RWPE1 (cell line): ENCODE data around the gene CEND1.
A peak's percentile ranks its signal among the peaks of the same experiment; 100 is the strongest.

Source experiments
- CTCF ChIA-PET: fragments of 350-600 bp; sonication (Branson Sonifier 250); formaldehyde crosslinking; extraction: SDS; loops from one replicate; lab custom pipeline; 2021; lab: Yijun Ruan, JAX
- POLR2A ChIA-PET: fragments of 400-600 bp; formaldehyde crosslinking; extraction: SDS; loops from one replicate; lab custom pipeline; 2020; ENCODE audit warnings: antibody characterized with exemption; ENCODE audit not compliant: low non-redundant PET; lab: Yijun Ruan, JAX
- DNase-seq: peaks from one replicate; pipeline ENCODE4 v3.0.0; 2012; ENCODE audit warnings: low spot score
- H3K27ac ChIP-seq: fragments of 450-650 bp; 2 replicates; pipeline ENCODE4 v1.5.1; 2017
- TF ChIP-seq, protein P1 (sequence below): fragments of 450-650 bp; conservative IDR thresholded peaks from 2 replicates; pipeline ENCODE4 v1.5.1; 2017; ENCODE audit warnings: low read depth, mild to moderate bottlenecking

CEND1 gene

DNA sequence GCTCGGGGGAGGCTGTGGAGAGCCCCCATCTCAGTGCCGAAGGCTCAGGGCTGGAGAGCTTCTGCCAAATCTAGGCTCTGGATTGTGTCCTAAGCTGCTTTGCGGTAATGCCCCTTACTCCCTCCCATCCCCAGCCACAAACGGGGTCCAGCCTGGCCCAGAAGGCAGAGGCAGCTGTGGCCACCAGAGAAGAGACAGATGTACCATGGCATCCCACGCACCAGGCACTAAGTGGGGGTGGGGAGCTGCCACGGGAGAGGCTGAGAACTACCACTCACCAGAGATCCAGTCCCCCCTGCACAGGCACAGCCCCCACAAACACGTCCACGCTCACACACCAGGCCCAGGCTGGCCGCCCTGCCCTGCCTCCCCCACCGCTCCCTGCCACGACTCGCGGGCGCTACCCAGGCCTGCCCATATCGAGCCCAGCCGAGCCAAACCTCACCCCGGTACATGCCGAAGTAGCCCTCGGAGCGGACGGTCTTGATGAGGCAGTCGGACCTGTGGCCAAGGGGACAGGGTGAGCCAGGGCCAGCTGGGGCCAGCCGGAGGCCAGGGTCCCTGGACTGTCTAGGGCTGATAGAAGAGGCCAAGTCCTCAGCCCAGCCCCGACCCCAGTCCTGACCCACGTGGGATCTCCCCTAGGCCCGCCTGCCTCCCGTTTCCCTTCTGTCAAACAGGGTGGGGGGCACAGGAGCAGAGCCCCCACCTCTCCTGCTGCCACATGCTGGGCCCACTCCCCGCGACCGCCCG lies 4.3 kb upstream of the CEND1 start:
- POLR2A ChIA-PET = no interaction called here
- CTCF ChIA-PET = no interaction called here
- TF ChIP-seq, protein P1, sequence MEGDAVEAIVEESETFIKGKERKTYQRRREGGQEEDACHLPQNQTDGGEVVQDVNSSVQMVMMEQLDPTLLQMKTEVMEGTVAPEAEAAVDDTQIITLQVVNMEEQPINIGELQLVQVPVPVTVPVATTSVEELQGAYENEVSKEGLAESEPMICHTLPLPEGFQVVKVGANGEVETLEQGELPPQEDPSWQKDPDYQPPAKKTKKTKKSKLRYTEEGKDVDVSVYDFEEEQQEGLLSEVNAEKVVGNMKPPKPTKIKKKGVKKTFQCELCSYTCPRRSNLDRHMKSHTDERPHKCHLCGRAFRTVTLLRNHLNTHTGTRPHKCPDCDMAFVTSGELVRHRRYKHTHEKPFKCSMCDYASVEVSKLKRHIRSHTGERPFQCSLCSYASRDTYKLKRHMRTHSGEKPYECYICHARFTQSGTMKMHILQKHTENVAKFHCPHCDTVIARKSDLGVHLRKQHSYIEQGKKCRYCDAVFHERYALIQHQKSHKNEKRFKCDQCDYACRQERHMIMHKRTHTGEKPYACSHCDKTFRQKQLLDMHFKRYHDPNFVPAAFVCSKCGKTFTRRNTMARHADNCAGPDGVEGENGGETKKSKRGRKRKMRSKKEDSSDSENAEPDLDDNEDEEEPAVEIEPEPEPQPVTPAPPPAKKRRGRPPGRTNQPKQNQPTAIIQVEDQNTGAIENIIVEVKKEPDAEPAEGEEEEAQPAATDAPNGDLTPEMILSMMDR = no peak
- no peak for DNase-seq
- H3K27ac ChIP-seq = peak overlapping the region; percentile 96

DNA sequence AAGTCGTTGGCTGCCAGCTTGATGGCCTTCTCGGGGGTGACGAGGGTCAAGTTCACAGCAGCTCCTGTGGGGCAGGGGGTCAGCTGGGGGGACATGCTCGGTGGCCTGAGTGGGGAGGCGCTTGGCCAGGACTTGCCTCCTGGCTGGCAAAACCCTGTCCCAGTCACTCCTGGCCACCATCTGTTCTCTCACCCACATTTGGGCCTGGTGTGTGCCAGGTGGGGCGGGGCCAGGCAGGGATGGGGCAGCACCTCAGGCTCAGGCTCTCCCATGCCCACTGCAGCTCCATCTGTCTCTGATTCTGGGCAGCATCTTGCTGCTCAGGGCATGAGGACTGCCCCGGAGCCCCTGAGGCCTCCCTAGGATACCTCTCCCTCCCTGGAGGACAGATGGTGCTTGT lies 3.7 kb upstream of the CEND1 start:
- ChIA-PET POLR2A (no interaction called here), CTCF (interaction anchor here (0.6 kb wide), 1 partner anchor 43 kb away, joined by 3 read pairs; no protein-coding TSS in a partner anchor)
- DNase-seq = no peak
- peak overlapping the region; percentile 96 for H3K27ac ChIP-seq
- TF ChIP-seq, protein P1 = no peak

DNA sequence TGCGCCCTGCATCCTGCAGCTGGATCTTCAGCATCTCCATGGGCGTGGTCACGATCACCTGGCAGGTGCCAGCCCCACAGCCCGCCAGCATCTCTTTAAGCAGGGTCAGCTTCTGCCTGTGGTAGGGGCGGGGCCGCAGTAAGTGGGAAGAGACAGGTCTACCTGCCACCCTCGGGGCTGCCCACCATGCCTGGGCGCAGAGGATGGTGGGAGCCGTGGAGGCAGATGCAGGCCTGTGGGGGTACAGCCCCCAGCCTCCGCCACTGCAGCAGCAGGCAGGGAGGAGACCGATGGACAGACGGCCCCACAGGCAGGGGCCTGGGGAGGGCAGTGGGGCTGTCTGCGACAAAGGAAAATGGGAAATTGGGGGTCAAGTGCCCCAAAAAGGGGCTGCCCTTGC lies 3.0 kb upstream of the CEND1 start:
- ChIA-PET POLR2A (no interaction called here), CTCF (interaction anchor here (0.7 kb wide), 1 partner anchor 10 kb away, joined by 3 read pairs; no protein-coding TSS in a partner anchor)
- peak overlapping the region; percentile 96 for H3K27ac ChIP-seq
- no peak for DNase-seq
- TF ChIP-seq, protein P1 = no peak

DNA sequence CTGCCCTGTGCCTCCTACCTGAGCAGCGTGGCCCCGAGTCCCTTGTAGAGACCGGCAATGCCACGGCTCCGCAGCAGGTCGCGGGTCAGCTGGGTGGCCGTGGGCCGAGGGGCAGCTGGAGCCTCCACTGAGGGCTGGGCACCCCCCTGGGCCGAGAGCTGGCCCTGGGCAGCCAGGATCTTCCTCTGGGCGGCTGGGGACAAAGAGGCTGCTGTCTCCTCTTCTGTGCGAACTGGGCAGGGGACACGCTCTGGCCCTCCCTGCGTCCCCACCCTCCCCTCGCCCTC lies 2.6 kb upstream of the CEND1 start:
- CTCF ChIA-PET = interaction anchor here (0.7 kb wide), 1 partner anchor 9 kb away, joined by 3 read pairs; no protein-coding TSS in a partner anchor
- POLR2A ChIA-PET = no interaction called here
- no peak for DNase-seq
- TF ChIP-seq, protein P1 = no peak
- H3K27ac ChIP-seq = no peak overlapping the region

DNA sequence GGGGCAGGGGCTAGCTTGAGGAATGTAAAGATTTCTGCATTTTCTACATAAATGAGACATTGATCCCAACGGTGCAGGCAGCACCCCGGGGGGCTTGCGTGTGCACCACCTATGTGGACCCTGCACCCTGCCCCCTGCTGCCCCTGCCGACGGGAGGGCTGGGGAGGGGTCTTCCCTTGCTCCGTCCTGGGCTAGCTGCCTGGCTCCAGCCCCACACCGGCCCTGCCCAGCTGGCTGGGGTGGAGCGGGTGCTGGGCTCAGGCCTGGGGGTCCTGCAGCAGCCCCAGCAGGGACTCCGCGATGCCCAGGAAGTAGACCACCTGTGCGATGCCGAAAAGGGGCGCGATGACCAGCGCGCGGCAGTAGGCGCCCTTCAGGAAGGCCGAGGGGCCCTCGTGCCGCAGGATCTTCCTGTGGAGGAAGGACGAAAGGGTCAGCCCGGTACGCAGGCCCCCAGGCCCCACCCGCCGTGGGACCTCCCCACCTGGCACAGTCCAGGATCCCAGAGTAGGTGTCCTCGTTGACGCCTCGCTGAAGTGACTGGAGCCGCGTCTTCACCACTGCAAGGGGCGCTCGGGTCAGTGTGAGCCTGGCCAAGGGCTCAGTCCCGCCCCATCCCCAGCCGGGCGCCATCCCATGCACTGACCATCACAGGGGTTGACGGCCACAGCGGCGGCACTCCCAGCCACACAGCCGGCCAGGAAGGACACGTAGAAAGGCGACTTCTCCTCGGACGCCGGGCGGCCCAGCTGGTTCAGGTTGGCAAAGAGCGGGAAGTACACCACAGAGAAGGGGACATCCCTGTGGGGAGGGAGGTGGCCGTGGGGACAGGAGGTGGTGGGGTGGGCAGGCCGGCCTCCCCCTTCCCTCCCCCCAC lies 2.0 kb upstream of the CEND1 start:
- peak overlapping the region; percentile 52 for H3K27ac ChIP-seq
- CTCF ChIA-PET = interaction anchor here (0.7 kb wide), 1 partner anchor 9 kb away, joined by 3 read pairs; no protein-coding TSS in a partner anchor
- POLR2A ChIA-PET = no interaction called here
- TF ChIP-seq, protein P1 = no peak
- DNase-seq = no peak
